GM19438 (cell line): Measurements from ENCODE around the gene VSX1.

ENCODE experiments used
- ATAC-seq: cut with Tn5 transposase; IDR thresholded peaks from one replicate; pipeline ENCODE4 v1.9.1; 2021; ENCODE audit warnings: low read depth; ENCODE audit not compliant: unreplicated experiment

VSX1 gene

GRCh38 chr20:25088267-25088666 is 6.3 kb upstream of the VSX1 start:
- no peak for ATAC-seq

GRCh38 chr20:25087186-25087929 is 5.4 kb upstream of the VSX1 start:
- ATAC-seq, result no peak

- ATAC-seq, result no peak
Measured at GRCh38 chr20:25085756-25086495, 4.0 kb upstream of the VSX1 start.

GRCh38 chr20:25084626-25085187 is 2.8 kb upstream of the VSX1 start:
- no peak for ATAC-seq

- no peak for ATAC-seq
Measured at GRCh38 chr20:25083773-25084625, 2.1 kb upstream of the VSX1 start.

GRCh38 chr20:25083141-25083772 is 1.3 kb upstream of the VSX1 start:
- no peak for ATAC-seq

GRCh38 chr20:25082498-25082873 is 545 bp upstream of the VSX1 start:
- ATAC-seq, result no peak

- no peak for ATAC-seq
Measured at GRCh38 chr20:25081065-25081729, 744 bp downstream of the VSX1 start.

- no peak for ATAC-seq
Measured at GRCh38 chr20:25079171-25079570, 2.8 kb downstream of the VSX1 start.

GRCh38 chr20:25078662-25079061 is 3.3 kb downstream of the VSX1 start:
- ATAC-seq, result no peak

GRCh38 chr20:25077610-25078169 is 4.3 kb downstream of the VSX1 start:
- ATAC-seq, result no peak

GRCh38 chr20:25076731-25077609 is 5.0 kb downstream of the VSX1 start:
- no peak for ATAC-seq

GRCh38 chr20:25076201-25076600 is 5.7 kb downstream of the VSX1 start:
- no peak for ATAC-seq

GRCh38 chr20:25073544-25073943 is 8.4 kb downstream of the VSX1 start:
- ATAC-seq, result no peak

- ATAC-seq, result no peak
Measured at GRCh38 chr20:25072226-25072811, 9.6 kb downstream of the VSX1 start.

GRCh38 chr20:25071734-25072133 is 10.2 kb downstream of the VSX1 start:
- ATAC-seq, result no peak

- no peak for ATAC-seq
Measured at GRCh38 chr20:25070821-25071473, 11.0 kb downstream of the VSX1 start.
